ENCODE results near the gene ATP2B3. TPM values are rescaled to one million over a fixed set of nuclear protein-coding genes. Genes with fewer than 3 reads are reported as not detected.

Gene ATP2B3
- total RNA-seq, 3 donors from 2014 or later (not counting 1 experiment from before 2014, with no cell fraction given): not detected

DNA sequence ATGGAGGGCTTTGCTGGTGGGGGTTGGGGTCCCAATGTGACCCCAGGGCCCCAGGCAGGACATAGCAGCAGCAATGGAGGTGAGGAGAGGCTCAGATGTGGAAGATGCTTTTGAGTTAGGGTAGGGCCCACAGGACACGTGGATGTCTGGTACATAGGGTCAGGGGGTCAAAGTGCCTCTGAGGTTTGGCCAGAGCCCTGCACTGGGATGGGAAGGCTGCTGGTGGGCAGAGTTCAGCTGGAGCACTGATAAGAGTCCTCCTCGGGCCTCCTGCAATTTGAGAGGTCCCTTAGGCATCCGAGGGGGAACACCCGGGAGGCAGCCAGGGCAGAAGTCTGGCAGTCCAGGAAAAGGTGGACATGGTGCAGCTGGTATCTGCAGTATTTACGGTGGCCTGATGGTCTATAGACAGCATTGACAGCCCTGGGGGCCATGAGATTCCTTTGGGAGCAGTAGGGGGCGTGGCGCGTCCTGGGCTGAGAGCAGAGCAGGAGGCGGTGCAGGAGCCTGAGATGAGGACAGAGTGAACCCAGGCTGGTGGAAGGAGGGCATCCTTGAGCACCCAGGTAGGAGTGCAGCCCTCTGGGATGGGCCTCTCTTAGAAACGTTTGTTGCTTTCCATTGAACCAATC lies 58.9 kb downstream of the ATP2B3 start:
- Mint-ChIP-seq H3K27ac (no peak overlapping the region), H3K4me3 (no peak overlapping the region), H3K36me3 (no peaks in the 10 kb centered on the region), H3K4me1 (no peaks in the 10 kb centered on the region), H3K27me3 (ENCODE audit: low read depth in 2 of 2) (peaks cover 0 to 2% of the 10 kb centered on the region in 2 donors), H3K9me3 (no peaks in the 10 kb centered on the region)
- no peak for TF ChIP-seq CTCF (IDR thresholded peaks at IDR 0.05)
- Histone ChIP-seq H3K27ac (ENCODE audit: low read length) (no peak overlapping the region), H3K27me3 (ENCODE audit: control insufficient read depth, insufficient read depth, low read length) (no peaks in the 10 kb centered on the region), H3K4me1 (ENCODE audit: control insufficient read depth, insufficient read depth, low read length) (no peaks in the 10 kb centered on the region), H3K4me3 (ENCODE audit: low read length) (no peak overlapping the region), H3K36me3 (ENCODE audit: control insufficient read depth, insufficient read depth, low read length) (no peaks in the 10 kb centered on the region), H3K9me3 (ENCODE audit: control insufficient read depth, insufficient read depth, low read length) (no peaks in the 10 kb centered on the region)
- ATAC-seq (no peak), DNase-seq (no peak)
- intact Hi-C loops (cut with micrococcal nuclease): no loop called here
- 91% methylated on average over 9 of the region's 10 CpGs for WGBS (ENCODE audit: insufficient coverage)

DNA sequence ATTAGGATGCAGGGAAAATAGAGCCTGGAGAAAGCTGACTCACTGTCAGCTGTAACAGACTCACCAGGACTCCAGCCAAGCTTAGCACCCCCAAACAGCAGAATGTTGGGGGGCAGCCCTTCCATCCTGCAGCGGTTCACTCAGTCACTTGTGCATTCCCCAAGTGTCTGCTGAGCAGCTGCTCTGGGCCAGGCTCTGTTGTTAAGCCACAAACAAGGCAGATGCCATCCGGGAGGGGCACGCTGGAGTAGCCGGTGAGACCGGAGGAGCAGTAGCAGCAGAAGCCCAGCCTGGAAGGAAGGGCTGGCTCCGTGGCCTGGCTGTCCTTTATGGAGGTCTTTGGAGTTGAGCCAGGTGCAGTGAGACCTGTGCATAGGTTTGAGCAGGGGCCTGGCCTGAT lies 59.5 kb downstream of the ATP2B3 start:
- H3K4me3 Mint-ChIP-seq: no peak overlapping the region
- DNase-seq: no peak
- no peaks in the 10 kb centered on the region for H3K4me1 Mint-ChIP-seq
- H3K27me3 Mint-ChIP-seq (ENCODE audit: low read depth in 2 of 2): peaks cover 0 to 2% of the 10 kb centered on the region in 2 donors
- Histone ChIP-seq H3K4me3 (ENCODE audit: low read length) (no peak overlapping the region), H3K27me3 (ENCODE audit: control insufficient read depth, insufficient read depth, low read length) (no peaks in the 10 kb centered on the region), H3K27ac (ENCODE audit: low read length) (no peak overlapping the region), H3K4me1 (ENCODE audit: control insufficient read depth, insufficient read depth, low read length) (no peaks in the 10 kb centered on the region), H3K9me3 (ENCODE audit: control insufficient read depth, insufficient read depth, low read length) (no peaks in the 10 kb centered on the region), H3K36me3 (ENCODE audit: control insufficient read depth, insufficient read depth, low read length) (no peaks in the 10 kb centered on the region)
- H3K27ac Mint-ChIP-seq: no peak overlapping the region
- no peak for TF ChIP-seq CTCF (IDR thresholded peaks at IDR 0.05)
- H3K9me3 Mint-ChIP-seq: no peaks in the 10 kb centered on the region
- intact Hi-C loops (cut with micrococcal nuclease): no loop called here
- ATAC-seq: no peak
- no peaks in the 10 kb centered on the region for H3K36me3 Mint-ChIP-seq
- 86% methylated on average over 6 of the region's 6 CpGs for WGBS (ENCODE audit: insufficient coverage)

DNA sequence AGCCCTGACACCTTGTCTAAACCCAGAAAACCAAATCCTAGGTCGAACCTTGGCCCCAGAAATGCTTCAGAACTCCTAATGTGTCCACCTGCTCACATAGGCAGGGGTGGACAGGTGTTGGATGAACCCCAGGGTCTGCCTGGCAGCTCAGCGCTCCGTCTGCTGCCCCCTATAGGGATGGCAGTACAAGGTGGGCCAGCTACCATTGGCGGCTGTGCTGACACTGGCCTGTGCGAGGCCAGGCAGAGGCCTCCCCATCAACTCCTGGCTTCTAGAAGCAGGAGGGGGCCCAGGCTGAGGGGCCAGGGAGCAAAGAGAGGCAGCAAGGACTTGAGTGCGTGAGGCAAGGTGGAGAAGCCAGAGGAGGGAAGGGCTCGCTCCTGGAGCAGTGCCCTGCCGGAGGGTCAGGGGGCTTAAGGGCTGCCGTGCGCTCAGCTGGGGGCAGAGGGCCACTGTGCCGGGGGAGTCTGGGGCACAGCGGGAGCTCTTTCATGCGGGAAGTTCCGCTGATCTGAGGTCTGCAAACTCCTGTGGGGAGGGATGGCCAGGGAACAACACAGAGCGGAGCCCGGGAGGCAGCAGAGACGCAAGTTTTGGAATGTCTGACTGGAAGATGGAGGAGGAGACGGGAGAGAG lies 60.9 kb downstream of the ATP2B3 start:
- Histone ChIP-seq H3K4me1 (ENCODE audit: control insufficient read depth, insufficient read depth, low read length) (peaks cover 4% of the 10 kb centered on the region), H3K4me3 (ENCODE audit: low read length) (no peak overlapping the region), H3K27me3 (ENCODE audit: control insufficient read depth, insufficient read depth, low read length) (no peaks in the 10 kb centered on the region), H3K36me3 (ENCODE audit: control insufficient read depth, insufficient read depth, low read length) (no peaks in the 10 kb centered on the region), H3K9me3 (ENCODE audit: control insufficient read depth, insufficient read depth, low read length) (no peaks in the 10 kb centered on the region), H3K27ac (ENCODE audit: low read length) (no peak overlapping the region)
- intact Hi-C loops (cut with micrococcal nuclease): no loop called here
- 92% methylated on average over 18 of the region's 18 CpGs for WGBS (ENCODE audit: insufficient coverage)
- no peak for TF ChIP-seq CTCF (IDR thresholded peaks at IDR 0.05)
- no peaks in the 10 kb centered on the region for H3K36me3 Mint-ChIP-seq
- peak overlapping the region in 1 of 2 donors; percentile 61 for H3K27ac Mint-ChIP-seq
- H3K4me3 Mint-ChIP-seq: no peak overlapping the region
- no peaks in the 10 kb centered on the region for H3K9me3 Mint-ChIP-seq
- H3K4me1 Mint-ChIP-seq: peaks cover 5 to 8% of the 10 kb centered on the region in 2 donors
- ATAC-seq: no peak
- DNase-seq: no peak
- H3K27me3 Mint-ChIP-seq (ENCODE audit: low read depth in 2 of 2): peaks cover 0 to 2% of the 10 kb centered on the region in 2 donors

Data from natural killer cell (primary cell).